ENCODE data around the gene SSNA1.

The SSNA1 gene

DNA sequence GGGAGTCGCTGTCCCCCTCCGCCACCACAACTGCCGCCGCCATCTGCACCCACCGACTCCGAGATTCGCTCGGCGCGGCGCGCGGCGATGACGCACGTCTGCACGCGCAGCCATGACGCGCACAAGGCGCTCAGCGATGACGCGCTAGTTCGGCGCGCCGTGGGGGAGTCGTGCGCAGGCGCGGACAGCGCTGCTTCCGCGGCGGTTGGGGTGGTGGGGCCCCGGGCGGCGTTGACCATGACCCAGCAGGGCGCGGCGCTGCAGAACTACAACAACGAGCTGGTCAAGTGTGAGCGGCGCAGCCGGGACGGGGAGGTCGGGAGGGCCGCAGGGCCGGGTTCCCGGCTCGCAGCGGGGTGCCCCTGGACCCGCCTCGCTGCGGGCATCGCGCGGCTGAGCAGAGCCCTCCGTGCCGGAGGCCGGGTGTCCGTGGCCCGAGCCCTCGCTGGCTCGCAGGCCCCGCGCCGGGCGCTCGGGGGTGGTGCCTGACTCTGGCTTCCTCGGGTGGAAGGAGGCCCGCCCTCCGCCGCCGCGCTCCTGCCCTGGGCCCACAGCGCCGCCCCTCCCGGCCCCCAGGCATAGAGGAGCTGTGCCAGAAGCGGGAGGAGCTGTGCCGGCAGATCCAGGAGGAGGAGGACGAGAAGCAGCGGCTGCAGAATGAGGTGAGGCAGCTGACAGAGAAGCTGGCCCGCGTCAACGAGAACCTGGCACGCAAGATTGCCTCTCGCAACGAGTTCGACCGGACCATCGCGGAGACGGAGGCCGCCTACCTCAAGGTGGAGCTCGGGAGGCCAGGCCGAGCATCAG, at the start of gene SSNA1, which contains the start of gene ANAPC2:
Gene SSNA1, plus strand, starts transcription at position 187 of the 807 bp plus-strand sequence. Its CDS starts 51 bp downstream, at position 238.
Gene ANAPC2, minus strand, starts transcription at position 71 of the 807 bp plus-strand sequence. Its CDS starts 28 bp downstream, at position 43.
- peak; percentile 97 for DNase-seq

DNA sequence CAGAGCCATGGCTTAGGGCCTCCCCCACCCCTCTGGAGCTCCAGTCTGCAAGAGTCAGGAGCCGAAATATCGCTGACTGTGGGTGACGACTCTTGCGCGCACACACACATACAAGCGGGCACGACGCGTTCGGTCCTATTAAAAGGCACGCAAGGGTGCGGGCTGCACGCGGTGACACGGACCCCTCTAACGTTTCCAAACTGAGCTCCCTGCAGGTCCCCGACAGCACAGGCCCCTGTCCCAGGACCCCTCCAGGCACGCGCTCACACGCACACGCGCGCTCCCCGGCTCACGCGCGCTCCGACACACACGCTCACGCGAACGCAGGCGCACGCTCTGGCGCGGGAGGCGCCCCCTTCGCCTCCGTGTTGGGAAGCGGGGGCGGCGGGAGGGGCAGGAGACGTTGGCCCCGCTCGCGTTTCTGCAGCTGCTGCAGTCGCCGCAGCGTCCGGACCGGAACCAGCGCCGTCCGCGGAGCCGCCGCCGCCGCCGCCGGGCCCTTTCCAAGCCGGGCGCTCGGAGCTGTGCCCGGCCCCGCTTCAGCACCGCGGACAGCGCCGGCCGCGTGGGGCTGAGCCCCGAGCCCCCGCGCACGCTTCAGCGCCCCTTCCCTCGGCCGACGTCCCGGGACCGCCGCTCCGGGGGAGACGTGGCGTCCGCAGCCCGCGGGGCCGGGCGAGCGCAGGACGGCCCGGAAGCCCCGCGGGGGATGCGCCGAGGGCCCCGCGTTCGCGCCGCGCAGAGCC, 49.6 kb upstream of the SSNA1 start, which contains the start of gene GRIN1:
Gene GRIN1, plus strand, starts transcription at position 433 of the 746 bp plus-strand sequence. CDS start 333 bp downstream, outside the sequence.
- no peak for DNase-seq

DNA sequence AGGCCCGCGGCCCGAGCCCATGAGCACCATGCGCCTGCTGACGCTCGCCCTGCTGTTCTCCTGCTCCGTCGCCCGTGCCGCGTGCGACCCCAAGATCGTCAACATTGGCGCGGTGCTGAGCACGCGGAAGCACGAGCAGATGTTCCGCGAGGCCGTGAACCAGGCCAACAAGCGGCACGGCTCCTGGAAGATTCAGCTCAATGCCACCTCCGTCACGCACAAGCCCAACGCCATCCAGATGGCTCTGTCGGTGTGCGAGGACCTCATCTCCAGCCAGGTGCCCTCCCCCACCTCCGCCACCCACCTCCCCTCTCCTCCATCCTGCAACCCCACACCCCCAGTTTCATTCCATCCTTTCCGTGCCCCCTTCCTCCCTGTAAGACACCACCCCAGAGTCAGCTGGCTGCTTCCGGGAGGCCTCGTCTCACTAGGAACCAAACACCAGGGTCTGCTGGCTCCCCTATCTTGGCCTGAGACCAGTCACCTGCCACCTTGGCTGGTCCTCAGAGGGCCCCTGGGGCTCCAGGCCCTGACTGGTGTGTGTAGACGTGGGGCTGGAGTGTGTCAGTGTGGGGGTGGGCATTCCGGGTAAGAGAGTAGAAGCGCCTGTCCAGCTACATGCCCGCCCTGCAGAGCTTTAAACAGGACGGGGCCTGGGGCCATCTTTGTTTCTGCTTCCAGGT, 48.9 kb upstream of the SSNA1 start:
- DNase-seq, result no peak

- DNase-seq, result no peak
Observed at GRCh38 chr9:137140151-137141012, 48.1 kb upstream of the SSNA1 start.

DNA sequence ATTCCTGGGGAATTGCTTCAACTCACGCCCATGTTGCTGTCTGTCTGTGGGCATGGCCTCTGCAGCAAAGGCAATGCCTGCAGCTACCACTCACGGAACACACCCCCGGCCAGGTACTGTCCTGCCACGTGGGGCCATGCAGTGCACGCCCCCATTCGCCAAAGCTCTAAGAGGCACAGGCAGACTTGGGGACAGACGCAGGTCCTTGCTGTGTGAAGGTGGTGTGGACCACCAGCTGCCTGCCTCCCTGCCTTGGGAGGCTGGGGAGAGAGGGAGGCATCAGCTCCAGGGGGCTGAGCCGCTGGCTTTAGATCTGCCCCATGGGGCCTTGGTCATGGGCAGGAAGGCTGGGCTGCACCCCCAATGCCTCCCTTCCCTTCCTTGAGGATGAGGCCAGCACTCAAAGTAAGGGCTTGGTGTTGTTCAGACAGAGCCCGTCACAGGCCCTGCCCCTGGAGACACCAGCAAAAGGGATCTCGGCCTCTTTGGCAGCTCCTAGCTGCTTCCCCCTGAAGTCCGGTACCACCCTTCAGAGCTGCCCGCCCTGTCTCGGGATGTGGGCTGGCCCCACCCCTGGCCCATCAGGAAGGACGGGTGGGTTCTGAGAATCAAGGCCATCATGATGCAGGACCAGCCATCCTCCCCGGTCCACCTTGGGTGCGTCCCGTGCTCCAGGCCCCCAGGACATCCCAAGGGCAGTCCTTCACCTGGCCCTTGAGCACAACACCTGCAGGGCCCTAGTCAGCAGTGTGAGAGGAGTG, 47.2 kb upstream of the SSNA1 start:
- no peak for DNase-seq

DNA sequence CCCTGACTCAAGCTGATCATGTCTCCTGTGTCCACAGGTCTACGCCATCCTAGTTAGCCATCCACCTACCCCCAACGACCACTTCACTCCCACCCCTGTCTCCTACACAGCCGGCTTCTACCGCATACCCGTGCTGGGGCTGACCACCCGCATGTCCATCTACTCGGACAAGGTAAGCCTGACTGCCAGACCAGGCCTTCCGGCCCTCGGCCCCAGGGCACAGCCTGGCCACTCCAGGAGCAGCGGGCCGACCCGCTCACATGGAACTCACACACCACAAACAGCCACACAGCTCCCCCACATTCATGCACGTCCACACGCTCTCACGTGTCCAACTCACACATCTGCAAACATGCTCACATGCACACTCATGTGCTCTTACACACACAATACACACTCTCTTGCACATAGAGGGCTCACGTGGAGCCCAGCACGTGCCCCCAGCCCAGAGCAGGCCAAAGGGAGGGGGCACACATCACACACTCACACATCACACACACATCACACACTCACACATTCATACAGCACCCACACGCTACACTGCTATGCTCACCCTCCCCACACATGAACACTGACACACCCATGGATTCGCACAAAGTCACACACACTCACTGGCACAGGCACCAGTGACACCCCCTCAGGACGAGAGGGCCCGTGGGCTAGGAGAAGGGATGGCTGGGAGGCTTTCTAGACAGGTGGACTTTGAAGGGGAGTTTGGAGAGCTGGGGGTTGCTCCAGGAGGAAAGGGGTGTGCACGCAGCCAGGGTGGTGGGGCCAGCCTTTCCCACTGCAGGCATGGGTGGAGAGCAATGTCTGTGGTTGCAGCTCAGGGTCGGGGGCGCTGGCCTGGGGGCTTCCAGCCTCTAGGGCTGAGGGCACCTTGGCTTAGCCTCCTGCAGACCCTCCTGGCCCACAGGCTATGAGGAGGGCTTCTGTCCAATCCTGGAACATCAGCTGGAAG, 46.2 kb upstream of the SSNA1 start:
- no peak for DNase-seq

DNA sequence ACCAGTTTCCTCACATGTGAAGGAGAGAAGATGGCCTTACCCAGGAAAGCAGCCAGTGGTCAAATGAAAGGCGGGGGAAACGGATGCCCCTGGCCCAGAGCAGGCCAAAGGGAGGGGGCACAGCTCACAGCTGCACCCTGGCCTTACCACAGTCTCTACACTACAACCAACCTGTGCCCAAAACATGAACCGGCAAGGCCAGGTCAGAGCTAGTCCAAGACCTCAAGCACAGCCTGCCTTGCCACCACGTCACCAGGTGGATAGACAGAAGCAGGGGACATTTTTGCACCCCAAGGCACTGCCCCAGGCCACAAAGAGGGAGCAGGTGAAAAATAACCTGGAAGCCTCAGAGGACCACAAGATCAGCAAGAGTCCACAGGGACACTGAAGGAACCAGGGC, 45.0 kb upstream of the SSNA1 start:
- DNase-seq, result no peak

DNA sequence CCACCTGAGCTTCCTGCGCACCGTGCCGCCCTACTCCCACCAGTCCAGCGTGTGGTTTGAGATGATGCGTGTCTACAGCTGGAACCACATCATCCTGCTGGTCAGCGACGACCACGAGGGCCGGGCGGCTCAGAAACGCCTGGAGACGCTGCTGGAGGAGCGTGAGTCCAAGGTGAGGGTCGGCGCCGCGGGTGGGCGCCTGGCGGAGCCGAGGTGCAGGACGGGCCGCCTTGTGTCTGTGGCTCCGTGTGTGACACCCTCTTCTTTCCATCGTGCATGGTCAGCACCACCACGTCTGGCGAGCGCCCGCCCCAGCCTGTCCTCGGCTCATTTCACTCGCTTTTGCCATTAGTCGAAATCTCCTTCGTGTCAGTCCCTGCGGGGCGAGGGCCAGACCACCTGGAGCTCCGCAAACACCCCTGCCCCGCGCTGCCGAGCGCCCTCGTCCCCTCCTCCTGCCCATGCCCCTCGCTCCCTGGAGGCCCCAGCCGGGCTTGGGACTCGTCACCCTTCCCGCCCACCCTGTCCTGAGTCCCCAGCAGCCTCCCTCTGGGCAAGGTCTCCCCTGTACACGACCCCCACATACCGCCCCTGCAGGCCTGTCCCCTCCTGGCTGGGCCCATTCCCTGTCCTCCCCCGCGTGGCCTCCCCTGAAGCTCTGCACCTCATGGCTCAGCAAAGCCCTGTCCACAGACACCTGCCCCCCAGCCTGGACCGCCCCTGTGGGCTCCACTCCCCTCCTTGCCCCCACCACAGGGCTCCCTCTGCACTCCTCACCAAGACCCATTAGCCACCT, 42.5 kb upstream of the SSNA1 start:
- DNase-seq, result no peak

GRCh38 chr9:137146527-137146918, 42.0 kb upstream of the SSNA1 start:
- no peak for DNase-seq

- no peak for DNase-seq
Observed at GRCh38 chr9:137147091-137147792, 41.2 kb upstream of the SSNA1 start.

- DNase-seq, result no peak
Observed at GRCh38 chr9:137147793-137148160, 40.7 kb upstream of the SSNA1 start.

GRCh38 chr9:137148242-137148641, 40.2 kb upstream of the SSNA1 start:
- DNase-seq, result no peak

DNA sequence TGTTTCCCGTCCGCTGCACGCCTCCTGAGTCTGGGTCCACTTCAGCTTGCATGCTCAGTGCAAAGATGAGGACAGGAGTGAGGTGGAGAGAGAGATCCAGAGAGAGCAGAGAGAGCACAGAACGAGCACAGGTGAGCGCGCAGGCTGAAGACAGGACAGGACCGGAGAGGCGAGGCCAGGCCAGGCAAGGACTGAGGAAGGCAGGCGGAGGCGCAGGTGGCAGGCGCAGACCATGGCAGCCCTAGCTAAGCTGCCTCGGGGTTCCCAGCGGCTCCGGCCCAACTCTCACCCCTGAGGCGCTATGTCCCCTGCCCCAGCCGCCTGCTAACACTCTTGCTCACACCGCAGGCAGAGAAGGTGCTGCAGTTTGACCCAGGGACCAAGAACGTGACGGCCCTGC, 39.8 kb upstream of the SSNA1 start:
- DNase-seq, result no peak

DNA sequence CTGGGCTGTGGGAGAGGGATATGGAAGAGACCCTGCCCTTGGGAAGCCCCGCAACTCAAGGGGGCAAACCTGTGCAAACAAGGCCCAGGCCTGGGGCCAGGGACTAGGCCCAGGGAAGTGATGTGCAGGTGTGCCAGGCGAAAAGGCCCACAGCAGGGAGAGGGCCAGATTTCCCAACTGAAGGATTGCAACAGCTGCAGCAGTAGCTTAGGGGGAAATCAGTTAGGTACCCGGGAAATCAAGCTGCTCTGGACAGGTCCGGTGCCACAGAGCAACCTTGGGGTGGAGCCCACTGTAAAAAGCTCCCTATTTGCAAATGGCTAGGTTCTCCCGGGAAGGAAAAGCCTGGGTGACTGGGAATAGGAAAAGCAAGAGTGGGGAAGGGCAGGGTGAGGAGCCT, 39.1 kb upstream of the SSNA1 start:
- no peak for DNase-seq

DNA sequence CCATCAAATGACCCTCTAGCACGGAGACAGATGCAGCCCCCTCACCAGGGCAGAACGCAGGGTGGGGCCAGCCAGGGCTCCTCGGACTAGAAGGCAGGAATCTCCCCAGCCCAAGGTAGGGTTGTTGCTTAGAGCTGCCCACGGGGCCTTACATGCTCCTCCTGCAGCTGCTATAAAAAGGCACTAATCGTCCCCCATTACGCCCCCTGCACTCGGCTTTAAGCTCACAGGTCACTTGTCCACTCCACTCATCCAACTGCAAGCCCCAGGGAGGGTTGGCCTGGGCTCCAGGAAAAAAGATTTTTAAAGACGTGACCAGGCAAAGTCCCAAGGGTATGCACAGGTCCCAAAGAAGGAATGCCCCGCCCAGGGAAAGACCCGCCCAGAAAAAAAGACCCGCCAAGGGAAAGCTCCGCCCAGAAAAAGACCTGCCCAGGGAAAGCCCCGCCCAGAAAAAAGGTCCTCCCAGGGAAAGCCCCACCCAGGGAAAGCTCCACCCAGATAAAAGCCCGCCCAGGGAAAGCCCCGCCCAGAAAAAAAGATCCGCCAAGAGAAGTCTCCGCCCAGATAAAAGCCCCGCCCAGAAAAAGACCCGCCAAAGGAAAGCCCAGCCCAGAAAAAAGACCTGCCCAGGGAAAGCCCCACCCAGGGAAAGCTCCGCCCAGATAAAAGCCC, 38.4 kb upstream of the SSNA1 start:
- no peak for DNase-seq

GRCh38 chr9:137150617-137151457, 37.6 kb upstream of the SSNA1 start:
- DNase-seq, result peak; percentile 98

DNA sequence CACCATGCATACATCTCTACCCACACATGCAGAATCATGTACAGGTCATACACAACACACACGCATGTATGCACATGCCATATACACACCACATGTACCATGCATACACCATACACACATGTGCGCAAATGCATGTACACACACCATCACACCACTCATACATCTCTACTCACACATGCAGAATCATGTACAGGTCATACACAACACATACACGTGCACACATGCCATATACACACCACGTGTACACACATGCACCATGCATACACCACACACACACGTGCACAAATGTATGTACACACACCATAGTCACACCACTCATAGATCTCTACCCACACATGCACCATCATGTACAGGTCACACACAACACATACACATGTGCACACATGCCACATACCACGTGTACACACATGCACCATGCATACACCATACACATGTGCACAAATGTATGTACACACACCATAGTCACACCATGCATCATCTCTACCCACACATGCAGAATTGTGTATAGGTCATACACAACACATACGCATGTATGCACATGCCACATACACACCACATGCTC, 35.6 kb upstream of the SSNA1 start:
- DNase-seq, result no peak

Measured in OCI-M1 (cell line).